ENCODE measurements around the gene APOL1. TPM values are rescaled to one million over a fixed set of nuclear protein-coding genes. Genes with fewer than 3 reads are reported as not detected.
"Not testable (repeated sequence)": the region's sequence is repeated elsewhere in the genome, so short reads cannot be mapped to it uniquely, and the experiment has no call there.

APOL1 gene
- total RNA-seq, 1 donor from 2014 or later, result 0.12 TPM

GRCh38 chr22:36267896-36268485, 15.1 kb downstream of the APOL1 start:
- Mint-ChIP-seq H3K4me1 (ENCODE audit: low read depth) (no peaks in the 10 kb centered on the region), H3K27ac (no peak overlapping the region), H3K27me3 (no peaks in the 10 kb centered on the region), H3K9me3 (ENCODE audit: low read depth) (no peaks in the 10 kb centered on the region), H3K4me3 (ENCODE audit: low read depth) (no peak overlapping the region), H3K36me3 (ENCODE audit: insufficient read depth) (no peaks in the 10 kb centered on the region)
- no peak for DNase-seq (ENCODE audit: low spot score, unreplicated experiment)
- no peak for TF ChIP-seq CTCF (IDR thresholded peaks at IDR 0.05; ENCODE audit: unreplicated experiment)

- not testable (repeated sequence) for H3K9me3 Mint-ChIP-seq (ENCODE audit: low read depth); H3K36me3 Mint-ChIP-seq (ENCODE audit: insufficient read depth); DNase-seq (ENCODE audit: low spot score, unreplicated experiment); H3K4me3 Mint-ChIP-seq (ENCODE audit: low read depth); H3K4me1 Mint-ChIP-seq (ENCODE audit: low read depth); H3K27me3 Mint-ChIP-seq
- peak overlapping the region; percentile 10 for H3K27ac Mint-ChIP-seq
Observed at GRCh38 chr22:36271231-36271630, 18.3 kb downstream of the APOL1 start.

GRCh38 chr22:36271951-36272350, 19.0 kb downstream of the APOL1 start:
- not testable (repeated sequence) for H3K4me3 Mint-ChIP-seq (ENCODE audit: low read depth); H3K27ac Mint-ChIP-seq; H3K9me3 Mint-ChIP-seq (ENCODE audit: low read depth); H3K36me3 Mint-ChIP-seq (ENCODE audit: insufficient read depth); DNase-seq (ENCODE audit: low spot score, unreplicated experiment); H3K4me1 Mint-ChIP-seq (ENCODE audit: low read depth); H3K27me3 Mint-ChIP-seq

- Mint-ChIP-seq H3K27ac (peak overlapping the region; percentile 29), H3K9me3 (ENCODE audit: low read depth) (no peaks in the 10 kb centered on the region), H3K4me1 (ENCODE audit: low read depth) (no peaks in the 10 kb centered on the region), H3K4me3 (ENCODE audit: low read depth) (no peak overlapping the region), H3K27me3 (no peaks in the 10 kb centered on the region), H3K36me3 (ENCODE audit: insufficient read depth) (peaks cover 1% of the 10 kb centered on the region)
- DNase-seq (ENCODE audit: low spot score, unreplicated experiment), result no peak
- TF ChIP-seq CTCF (IDR thresholded peaks at IDR 0.05; ENCODE audit: unreplicated experiment), result no peak
Observed at GRCh38 chr22:36274531-36274930, 21.6 kb downstream of the APOL1 start.

GRCh38 chr22:36277482-36278291, 24.8 kb downstream of the APOL1 start:
- DNase-seq (ENCODE audit: low spot score, unreplicated experiment), result peak; percentile 28
- Mint-ChIP-seq H3K4me1 (ENCODE audit: low read depth) (no peaks in the 10 kb centered on the region), H3K27ac (no peak overlapping the region), H3K4me3 (ENCODE audit: low read depth) (no peak overlapping the region), H3K36me3 (ENCODE audit: insufficient read depth) (peaks cover 13% of the 10 kb centered on the region), H3K27me3 (no peaks in the 10 kb centered on the region), H3K9me3 (ENCODE audit: low read depth) (no peaks in the 10 kb centered on the region)
- TF ChIP-seq CTCF (IDR thresholded peaks at IDR 0.05; ENCODE audit: unreplicated experiment), result peak; percentile 77

- H3K36me3 Mint-ChIP-seq (ENCODE audit: insufficient read depth), result peaks cover 16% of the 10 kb centered on the region
Observed at GRCh38 chr22:36279219-36279666, 26.3 kb downstream of the APOL1 start.

More at GRCh38 chr22:36279219-36279666, 26.3 kb downstream of the APOL1 start:
- Mint-ChIP-seq H3K4me1 (ENCODE audit: low read depth) (no peaks in the 10 kb centered on the region), H3K27ac (no peak overlapping the region), H3K9me3 (ENCODE audit: low read depth) (no peaks in the 10 kb centered on the region), H3K27me3 (no peaks in the 10 kb centered on the region), H3K4me3 (ENCODE audit: low read depth) (no peak overlapping the region)
- no peak for DNase-seq (ENCODE audit: low spot score, unreplicated experiment)
- no peak for TF ChIP-seq CTCF (IDR thresholded peaks at IDR 0.05; ENCODE audit: unreplicated experiment)
